Liver (tissue), 9 donors: ENCODE results near the gene CUL4A. TPM values are rescaled to one million over a fixed set of nuclear protein-coding genes. Genes with fewer than 3 reads are reported as not detected.

ENCODE experiments used
- DNase-seq: peaks from one replicate; pipeline ENCODE4 v3.0.0-alpha.2; 2017; ENCODE audit warnings: low spot score
- H3K27ac ChIP-seq, 2 donors: one replicate each; pipeline ENCODE4 v1.7.0; 2013; ENCODE audit warnings: inconsistent platforms in 2 of 2, low read length in 2 of 2, control low read depth in 1 of 2, low read depth in 1 of 2, mild to moderate bottlenecking in 1 of 2
- H3K27me3 ChIP-seq, 4 donors: one replicate each; pipeline versions ENCODE4 v1.6.1 to v1.7.0; 2013; ENCODE audit warnings: low read length in 3 of 4, inconsistent platforms in 1 of 4, mild to moderate bottlenecking in 1 of 4, moderate library complexity in 1 of 4; ENCODE audit not compliant: control insufficient read depth in 4 of 4, insufficient read depth in 4 of 4
- H3K36me3 ChIP-seq, 4 donors: one replicate each; pipeline versions ENCODE4 v1.6.1 to v1.7.0; 2013; ENCODE audit warnings: low read length in 3 of 4, mild to moderate bottlenecking in 3 of 4, low read depth in 1 of 4, moderate library complexity in 1 of 4; ENCODE audit not compliant: control insufficient read depth in 4 of 4, insufficient read depth in 3 of 4
- H3K4me1 ChIP-seq, 4 donors: one replicate each; pipeline versions ENCODE4 v1.6.1 to v1.7.0; 2013; ENCODE audit warnings: low read length in 3 of 4, mild to moderate bottlenecking in 3 of 4, moderate library complexity in 1 of 4; ENCODE audit not compliant: control insufficient read depth in 4 of 4, insufficient read depth in 4 of 4
- H3K4me3 ChIP-seq, 3 donors: one replicate each; pipeline versions ENCODE4 v1.6.1 to v1.7.0; 2013; ENCODE audit warnings: low read length in 3 of 3, control low read depth in 1 of 3, low read depth in 1 of 3, mild to moderate bottlenecking in 1 of 3
- H3K9ac ChIP-seq, 2 donors: one replicate each; pipeline ENCODE4 v1.7.0; 2013; ENCODE audit warnings: low read length in 2 of 2, mild to moderate bottlenecking in 2 of 2, moderate library complexity in 2 of 2, control low read depth in 1 of 2, low read depth in 1 of 2
- H3K9me3 ChIP-seq, 4 donors: one replicate each; pipeline versions ENCODE4 v1.6.1 to v1.7.0; 2013; ENCODE audit warnings: low read length in 3 of 4; ENCODE audit not compliant: control insufficient read depth in 4 of 4
- ATF3 ChIP-seq: IDR thresholded peaks from 2 replicates; pipeline ENCODE4 v1.6.1; 2016; ENCODE audit warnings: antibody characterized with exemption
- CTCF ChIP-seq: fragments of 150-350 bp; IDR thresholded peaks from 2 replicates; pipeline ENCODE4 v1.5.1; 2017; ENCODE audit warnings: improper control_type of control experiment, low read depth, low read length; ENCODE audit not compliant: missing input control
- EGR1 ChIP-seq, 2 donors: IDR thresholded peaks; 2 replicates each; pipeline ENCODE4 v1.6.1; 2016 to 2018; ENCODE audit warnings: antibody characterized with exemption in 2 of 2, low read depth in 2 of 2
- FOXA1 ChIP-seq: IDR thresholded peaks from 2 replicates; pipeline ENCODE4 v1.6.1; 2016; ENCODE audit warnings: antibody characterized with exemption
- FOXA2 ChIP-seq: IDR thresholded peaks from 2 replicates; pipeline ENCODE4 v1.6.1; 2016; ENCODE audit warnings: antibody characterized with exemption
- HNF4A ChIP-seq, 2 donors: conservative IDR thresholded peaks; 2 replicates each; pipeline ENCODE4 v1.6.1; 2016; ENCODE audit warnings: antibody characterized with exemption in 2 of 2, mild to moderate bottlenecking in 2 of 2
- HNF4G ChIP-seq: IDR thresholded peaks from 2 replicates; pipeline ENCODE4 v1.6.1; 2016; ENCODE audit warnings: antibody characterized with exemption
- MAX ChIP-seq: IDR thresholded peaks from 2 replicates; pipeline ENCODE4 v1.6.1; 2016; ENCODE audit warnings: antibody characterized with exemption
- NR2F2 ChIP-seq: IDR thresholded peaks from 2 replicates; pipeline ENCODE4 v1.6.1; 2016; ENCODE audit warnings: antibody characterized with exemption
- RAD21 ChIP-seq, 2 donors: IDR thresholded peaks; 2 replicates each; pipeline ENCODE4 v1.6.1; 2016; ENCODE audit warnings: antibody characterized with exemption in 2 of 2, mild to moderate bottlenecking in 2 of 2
- REST ChIP-seq: IDR thresholded peaks from 2 replicates; pipeline ENCODE4 v1.6.1; 2016; ENCODE audit warnings: antibody characterized with exemption, mild to moderate bottlenecking
- RXRA ChIP-seq, 2 donors: IDR thresholded peaks; 2 replicates each; pipeline ENCODE4 v1.6.1; 2017 to 2018; ENCODE audit warnings: antibody characterized with exemption in 2 of 2, mild to moderate bottlenecking in 1 of 2
- SP1 ChIP-seq: IDR thresholded peaks from 2 replicates; pipeline ENCODE4 v1.6.1; 2018; ENCODE audit warnings: antibody characterized with exemption, mild to moderate bottlenecking
- TAF1 ChIP-seq: conservative IDR thresholded peaks from 2 replicates; pipeline ENCODE4 v1.6.1; 2016; ENCODE audit warnings: antibody characterized with exemption, mild to moderate bottlenecking
- YY1 ChIP-seq: IDR thresholded peaks from 2 replicates; pipeline ENCODE4 v1.6.1; 2016; ENCODE audit warnings: antibody characterized with exemption, mild to moderate bottlenecking
- WGBS: extraction: QIAGEN DNeasy Blood & Tissue Kit; methylation state at CpG from one replicate; pipeline ENCODE4 v1.1.7; 2013; 5-methylcytosine and 5-hydroxymethylcytosine counted together
- polyA plus RNA-seq, 2 donors: library from polyadenylated mRNA; stranded (reverse) in 1 of 2; unstranded in 1 of 2; fragments of 200-250 nt in 1 of 2; fragments of >200 nt in 1 of 2; fragmentation: Nextera tagmentation in 1 of 2; extraction: Ambion mirVana in 1 of 2; gene quantifications; one replicate each; pipeline versions ENCODE4 v1.2.1 to v1.2.3, GENCODE V29; 2013 to 2015
- total RNA-seq, 2 donors: library from RNA; depleted of rRNA; stranded (reverse); fragments of >200 nt; gene quantifications; one replicate each; pipeline ENCODE4 v1.2.3, GENCODE V29; 2014
- donor health status: healthy.
- donor health status: healthy.
- donor health status: healthy.
- donor health status: healthy.
- donor health status: healthy.

CUL4A gene
- total and polyA plus RNA-seq, 4 donors, result 19.9 to 89.4 (median 45.9) TPM

GRCh38 chr13:113296823-113297369, 87.5 kb downstream of the CUL4A start, which contains the start of gene LAMP1 (continued):
- TF ChIP-seq RAD21 (IDR thresholded peaks at IDR 0.05) (peak in 1 of 2 donors; percentile 29), NR2F2 (no peak), RXRA (IDR thresholded peaks at IDR 0.05) (peak in 1 of 2 donors; percentile 10)

- H3K4me1 ChIP-seq, result peaks cover 6 to 49% (median 27%) of the 10 kb centered on the region in 4 donors
- no peak for DNase-seq
- H3K9me3 ChIP-seq, result no peaks in the 10 kb centered on the region
- H3K27ac ChIP-seq, result peak overlapping the region; percentile 26 to 85
- H3K4me3 ChIP-seq, result peak overlapping the region; percentile 90 to 93 (median 90)
- H3K36me3 ChIP-seq, result no peaks in the 10 kb centered on the region
- H3K9ac ChIP-seq, result peak overlapping the region; percentile 63 to 94
- TF ChIP-seq RAD21 (IDR thresholded peaks at IDR 0.05) (no peak), FOXA2 (no peak), RXRA (IDR thresholded peaks at IDR 0.05) (no peak), NR2F2 (no peak), HNF4G (no peak), ATF3 (no peak), REST (no peak), MAX (no peak), TAF1 (no peak), EGR1 (IDR thresholded peaks at IDR 0.05; ENCODE audit: low read depth in 2 of 2) (no peak), FOXA1 (no peak), YY1 (no peak)
- H3K27me3 ChIP-seq, result no peaks in the 10 kb centered on the region
- under 1% methylated on average over 58 of the region's 58 CpGs for WGBS
These were observed 88.1 kb downstream of the CUL4A start for GRCh38 chr13:113297370-113298042.

- Histone ChIP-seq H3K9me3 (no peaks in the 10 kb centered on the region), H3K4me1 (peaks cover 6 to 46% (median 27%) of the 10 kb centered on the region in 4 donors), H3K27ac (peak overlapping the region; percentile 26 to 85), H3K9ac (peak overlapping the region; percentile 63 to 94), H3K27me3 (no peaks in the 10 kb centered on the region), H3K4me3 (peak overlapping the region; percentile 90 to 93 (median 90)), H3K36me3 (peaks cover 0 to 4% (median 0%) of the 10 kb centered on the region in 4 donors)
- DNase-seq, result no peak
- 34% methylated on average over 19 of the region's 19 CpGs for WGBS
- TF ChIP-seq REST, result no peak
- no peak for TF ChIP-seq SP1
- TF ChIP-seq YY1, result no peak
- no peak for TF ChIP-seq RAD21 (IDR thresholded peaks at IDR 0.05)
- TF ChIP-seq ATF3, result no peak
- no peak for TF ChIP-seq NR2F2
- no peak for TF ChIP-seq HNF4A (conservative IDR thresholded peaks at IDR 0.05)
- TF ChIP-seq CTCF, result no peak
- no peak for TF ChIP-seq RXRA (IDR thresholded peaks at IDR 0.05)
These were observed 88.9 kb downstream of the CUL4A start for GRCh38 chr13:113298043-113298945.
